GM18498 (cell line): ENCODE results near the gene CFAP65.
A peak's percentile ranks its signal among the peaks of the same experiment; 100 is the strongest.

Source experiments
- ATAC-seq: cut with Tn5 transposase; IDR thresholded peaks from one replicate; pipeline ENCODE4 v1.9.1; 2021; ENCODE audit warnings: mild to moderate bottlenecking, moderate library complexity; ENCODE audit not compliant: unreplicated experiment

The CFAP65 gene

GRCh38 chr2:219017201-219017931 is 23.9 kb downstream of the CFAP65 start:
- no peak for ATAC-seq

GRCh38 chr2:219016721-219017120 is 24.6 kb downstream of the CFAP65 start:
- ATAC-seq: no peak

- no peak for ATAC-seq
Measured at GRCh38 chr2:219010873-219011272, 30.4 kb downstream of the CFAP65 start.

- ATAC-seq: peak; percentile 57
Measured at GRCh38 chr2:219010162-219010756, 31.1 kb downstream of the CFAP65 start.

GRCh38 chr2:219009294-219009693 is 32.0 kb downstream of the CFAP65 start:
- ATAC-seq: no peak

DNA sequence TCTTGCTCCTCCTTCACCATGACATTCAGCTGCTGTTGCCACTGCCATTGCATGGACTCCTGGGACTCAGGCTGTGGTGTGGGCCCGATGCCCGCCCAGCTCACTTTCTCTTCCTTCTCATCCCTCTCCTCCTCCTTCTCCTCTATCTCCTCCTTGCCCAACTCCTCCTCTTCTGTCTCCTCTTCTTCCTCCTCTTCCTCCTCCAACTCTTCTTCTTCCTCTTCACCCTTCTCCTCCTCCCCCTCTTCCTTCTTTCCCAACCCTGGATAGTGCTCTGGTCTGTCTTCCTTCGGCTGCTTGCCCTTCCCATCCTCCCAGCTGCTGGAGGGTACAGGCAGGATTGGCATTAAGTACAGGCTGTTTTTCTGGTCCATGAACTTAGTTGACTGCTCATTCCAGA is 37.3 kb downstream of the CFAP65 start:
- ATAC-seq: no peak

DNA sequence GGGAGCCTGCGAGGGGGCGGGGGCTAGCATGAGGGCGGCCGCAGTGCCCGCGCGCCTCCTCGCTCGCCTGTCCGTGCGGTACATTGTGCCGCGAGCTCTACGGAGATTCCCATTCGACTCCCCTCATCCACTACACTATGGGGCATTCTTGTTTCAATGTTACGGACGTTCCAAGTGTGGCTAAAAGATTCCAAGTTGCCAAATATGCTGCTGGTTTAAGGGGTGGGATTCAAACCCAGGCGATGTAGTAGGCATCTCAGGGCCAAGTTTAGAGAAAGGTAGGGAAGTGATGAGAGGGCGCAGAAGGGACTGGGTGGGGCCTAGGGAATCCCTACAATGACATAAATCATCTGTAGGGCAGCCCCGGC is 38.1 kb downstream of the CFAP65 start:
- ATAC-seq: no peak

GRCh38 chr2:219002395-219003266 is 38.7 kb downstream of the CFAP65 start:
- ATAC-seq: no peak

- ATAC-seq: no peak
Measured at GRCh38 chr2:219001577-219002394, 39.5 kb downstream of the CFAP65 start.

GRCh38 chr2:219001100-219001576 is 40.2 kb downstream of the CFAP65 start:
- no peak for ATAC-seq

GRCh38 chr2:219000569-219000960 is 40.8 kb downstream of the CFAP65 start:
- no peak for ATAC-seq

DNA sequence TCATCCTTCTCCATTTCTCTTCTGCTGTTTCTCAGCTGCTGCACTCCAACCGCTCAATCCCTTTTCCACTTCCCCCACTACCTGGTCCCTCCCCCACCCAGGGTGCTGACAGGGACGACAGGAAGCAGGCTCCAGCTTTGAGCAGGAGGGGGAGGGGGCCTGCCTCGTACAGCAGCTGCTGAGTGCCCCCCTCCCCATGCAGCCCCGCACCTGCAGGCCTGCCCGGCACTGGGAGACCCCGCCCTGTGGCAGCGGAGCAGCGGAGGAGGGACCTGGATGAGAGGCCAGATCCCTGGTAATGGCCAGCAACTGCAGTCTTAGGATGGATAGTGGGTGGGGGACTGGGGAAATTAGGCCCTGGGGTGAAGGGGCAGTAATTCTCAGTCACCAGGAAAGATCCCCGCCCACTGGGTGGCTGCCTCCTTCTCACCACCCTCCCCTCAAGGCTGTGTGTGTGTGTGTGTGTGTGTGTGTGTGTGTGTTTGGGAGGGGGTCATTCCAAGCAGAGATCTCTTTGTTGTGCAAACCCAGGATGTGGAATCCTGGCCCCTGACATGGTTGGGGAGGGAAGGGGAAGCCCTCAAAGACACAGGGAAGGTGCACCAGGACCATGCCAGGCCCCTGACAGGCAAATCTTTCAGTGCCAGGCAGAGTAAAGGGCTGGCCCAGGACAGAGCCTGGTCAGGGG is 41.3 kb downstream of the CFAP65 start:
- no peak for ATAC-seq

DNA sequence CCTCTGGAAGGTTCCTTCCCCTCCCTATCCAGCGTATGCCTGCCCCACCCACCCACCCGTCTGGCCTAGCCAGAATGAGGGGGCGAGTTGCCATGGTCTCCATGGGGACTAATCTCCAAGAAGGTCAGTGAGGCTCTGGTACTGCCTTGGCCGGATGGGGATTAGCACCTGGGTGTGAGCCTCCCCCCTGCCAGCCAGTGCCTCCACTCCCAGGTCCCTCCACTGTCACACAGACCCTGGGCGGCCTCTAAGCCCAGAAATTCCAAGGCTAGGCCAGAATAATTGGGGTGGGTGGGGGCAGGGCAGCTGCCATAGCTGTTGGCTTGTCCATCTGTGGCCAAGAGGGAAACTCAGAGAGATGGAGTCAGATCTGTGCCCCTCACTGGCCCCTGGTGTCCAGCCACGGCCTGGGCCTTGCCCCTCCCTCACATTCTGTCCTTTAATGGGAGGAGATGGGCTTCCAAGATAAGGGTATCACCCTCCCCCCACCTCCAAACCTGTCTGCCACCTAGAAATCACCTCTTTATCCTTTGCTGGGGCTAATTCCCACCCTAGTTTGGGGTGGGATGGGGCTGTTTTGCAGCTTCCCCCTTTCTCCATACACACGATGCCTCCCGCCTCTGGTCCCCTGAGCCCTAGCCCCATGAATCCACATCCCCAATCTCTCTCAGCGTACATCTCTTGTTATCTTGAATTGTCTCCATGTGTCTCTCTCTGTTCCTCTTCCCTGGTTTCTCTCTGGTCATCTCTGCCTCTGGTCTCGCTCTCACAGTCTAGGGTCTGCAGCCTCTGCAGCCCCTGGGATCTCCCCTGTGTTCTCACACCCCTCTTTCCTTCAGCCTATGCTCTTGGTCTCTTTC is 42.1 kb downstream of the CFAP65 start:
- ATAC-seq: no peak

DNA sequence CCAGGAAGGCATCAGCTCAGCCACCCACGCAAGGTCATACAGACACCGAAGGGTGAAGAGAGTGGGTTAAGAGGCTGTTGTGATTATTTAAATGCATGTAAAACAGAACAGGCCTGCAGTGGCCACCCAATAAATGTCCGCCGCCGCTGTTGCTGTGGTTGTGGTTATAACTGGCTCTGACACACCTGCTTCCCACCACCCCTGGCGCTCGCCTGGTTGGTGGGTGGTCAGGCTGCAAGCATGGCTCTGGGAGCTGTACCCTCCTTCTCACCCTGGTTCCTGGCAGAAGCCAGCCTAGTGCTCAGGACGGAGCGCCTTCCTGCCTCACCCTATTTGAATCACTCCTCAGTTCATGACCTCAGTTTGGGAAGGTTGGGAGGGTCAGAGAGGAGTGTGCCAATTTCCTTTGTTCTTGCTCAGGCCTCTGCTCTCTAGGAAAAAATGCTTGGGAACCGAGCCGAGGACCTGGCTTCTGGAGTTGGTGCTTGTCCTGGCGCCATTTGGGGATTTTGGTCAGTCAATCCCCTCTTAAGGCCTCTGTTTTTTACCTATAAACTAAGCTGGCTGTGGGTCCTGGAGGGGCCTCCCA is 42.8 kb downstream of the CFAP65 start:
- no peak for ATAC-seq

DNA sequence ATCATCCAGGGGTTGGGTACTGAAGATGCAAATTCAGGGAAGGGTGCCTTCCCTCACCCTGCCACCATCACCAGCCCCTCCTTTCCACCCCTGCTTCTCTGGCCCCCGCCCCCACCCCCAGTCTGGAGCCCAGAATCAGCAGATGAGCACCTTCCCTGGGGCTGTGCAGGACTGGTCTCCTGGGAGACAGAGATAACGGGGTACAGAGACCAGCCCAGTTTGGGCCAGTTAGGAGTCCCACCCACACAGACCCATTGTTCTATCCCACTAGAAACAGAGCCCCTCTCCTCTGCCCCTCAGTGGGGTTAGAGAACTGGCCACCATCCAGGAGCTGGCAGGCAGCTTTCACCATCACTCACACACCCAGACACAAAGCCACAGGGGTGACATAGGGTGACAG is 43.6 kb downstream of the CFAP65 start:
- no peak for ATAC-seq

GRCh38 chr2:218996937-218997336 is 44.4 kb downstream of the CFAP65 start:
- ATAC-seq: no peak

GRCh38 chr2:218995972-218996711 is 45.2 kb downstream of the CFAP65 start:
- ATAC-seq: peak; percentile 74

GRCh38 chr2:218995561-218995960 is 45.8 kb downstream of the CFAP65 start:
- no peak for ATAC-seq
